ENCODE results near the gene DAB1.

DNA sequence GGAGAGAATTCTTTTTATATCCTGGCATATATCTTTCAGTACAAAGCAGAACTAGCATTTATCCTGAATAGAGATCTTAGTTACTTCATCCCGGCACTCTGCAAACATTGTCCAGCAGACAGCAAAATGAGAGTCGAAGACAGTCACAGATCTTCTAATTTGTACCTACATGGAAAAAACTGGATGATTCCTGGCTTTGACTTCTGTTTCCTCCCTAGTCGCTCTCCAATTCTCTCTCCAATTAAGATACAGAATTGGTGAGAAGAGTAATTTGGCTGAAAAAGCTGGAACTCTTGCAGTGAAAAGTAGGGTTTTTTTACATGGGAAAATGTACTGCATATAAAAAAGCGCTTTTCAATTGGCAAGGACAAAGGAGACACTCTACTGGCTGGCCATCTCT, 307.0 kb downstream of the DAB1 start:
- no peak for TF ChIP-seq SP1 (IDR thresholded peaks at IDR 0.05)
- no peak for TF ChIP-seq NFRKB (IDR thresholded peaks at IDR 0.05)
- TF ChIP-seq HDGF (IDR thresholded peaks at IDR 0.05; ENCODE audit: borderline replicate concordance), result no peak
- TF ChIP-seq TARDBP (IDR thresholded peaks at IDR 0.05), result no peak
- no peak for TF ChIP-seq BHLHE40 (IDR thresholded peaks at IDR 0.05; ENCODE audit: borderline replicate concordance)
- TF ChIP-seq ELF4 (IDR thresholded peaks at IDR 0.05), result no peak
